HepG2 (cell line): ENCODE measurements around the gene RPTOR. TPM values are rescaled to one million over a fixed set of nuclear protein-coding genes. Genes with fewer than 3 reads are reported as not detected.

Experiments
- ATF7-NPFF ChIP-seq: sonication (generic); formaldehyde crosslinking; IDR thresholded peaks from 2 replicates; pipeline ENCODE4 v1.8.1; 2023; ENCODE audit warnings: mild to moderate bottlenecking, low read depth, missing genetic modification reagents, moderate library complexity
- CHD2 ChIP-seq: IDR thresholded peaks from 2 replicates; pipeline ENCODE4 v1.6.1; 2011; ENCODE audit warnings: low read depth, low read length, improper control_type of control experiment
- KLF15 ChIP-seq: sonication (generic); formaldehyde crosslinking; IDR thresholded peaks from 2 replicates; pipeline ENCODE4 v1.8.1; 2023; ENCODE audit warnings: borderline replicate concordance, mild to moderate bottlenecking, inconsistent platforms, missing genetic modification reagents, mixed read lengths
- PPARG ChIP-seq: conservative IDR thresholded peaks from 2 replicates; pipeline ENCODE4 v1.6.1; 2016; ENCODE audit warnings: missing biosample characterization, missing genetic modification reagents
- ZBTB1 ChIP-seq: sonication (generic); formaldehyde crosslinking; IDR thresholded peaks from 2 replicates; pipeline ENCODE4 v1.4.0; 2020; ENCODE audit warnings: missing genetic modification reagents, borderline replicate concordance
- ZNF547 ChIP-seq: sonication (generic); formaldehyde crosslinking; IDR thresholded peaks from 2 replicates; pipeline ENCODE4 v1.5.1; 2020; ENCODE audit warnings: mild to moderate bottlenecking, missing genetic modification reagents
- ZNF570 ChIP-seq: sonication (generic); formaldehyde crosslinking; IDR thresholded peaks from 2 replicates; pipeline ENCODE4 v1.4.0; 2020; ENCODE audit warnings: mild to moderate bottlenecking, missing genetic modification reagents, borderline replicate concordance
- ZZZ3 ChIP-seq: sonication (generic); formaldehyde crosslinking; IDR thresholded peaks from 2 replicates; pipeline ENCODE4 v1.4.0; 2020; ENCODE audit warnings: missing genetic modification reagents, mild to moderate bottlenecking, borderline replicate concordance
- polyA plus RNA-seq, 8 experiments: library from polyadenylated mRNA; depleted of rRNA in 3 of 8; stranded (reverse) in 7 of 8; unstranded in 1 of 8; fragments of >200 nt; fragmentation: Illumina TruSeq in 4 of 8; extraction: Trizol in 4 of 8; gene quantifications; 2 replicates each; pipeline versions ENCODE4 v1.2.1 to v1.2.3, GENCODE V29; 2011 to 2016; ENCODE audit warnings: low read depth in 4 of 8, missing spikeins in 1 of 8, mixed read lengths in 1 of 8; ENCODE audit not compliant: insufficient read depth in 1 of 8
- total RNA-seq, 5 experiments: library from RNA; depleted of rRNA; stranded (reverse); fragments of >200 nt; fragmentation: Illumina TruSeq; extraction: Trizol; gene quantifications; 2 replicates each; pipeline ENCODE4 v1.2.3, GENCODE V29; 2016; ENCODE audit warnings: low read depth in 1 of 5
- TF ChIP-seq, protein P1 (sequence below): sonication (generic); formaldehyde crosslinking; IDR thresholded peaks from 2 replicates; pipeline ENCODE4 v1.4.0; 2020; ENCODE audit warnings: mild to moderate bottlenecking, missing genetic modification reagents
- TF ChIP-seq, protein P2 (sequence below): sonication (generic); formaldehyde crosslinking; IDR thresholded peaks from 2 replicates; pipeline ENCODE4; 2020; ENCODE audit warnings: missing genetic modification reagents, mild to moderate bottlenecking, borderline replicate concordance
- TF ChIP-seq, protein P3 (sequence below): sonication (generic); formaldehyde crosslinking; IDR thresholded peaks from 2 replicates; pipeline ENCODE4 v1.4.0; 2020; ENCODE audit warnings: mild to moderate bottlenecking, missing genetic modification reagents
- TF ChIP-seq, protein P4 (sequence below): sonication (generic); formaldehyde crosslinking; IDR thresholded peaks from 2 replicates; pipeline ENCODE4 v1.4.0; 2020; ENCODE audit warnings: mild to moderate bottlenecking, missing genetic modification reagents

RPTOR gene
- total and polyA plus RNA-seq, 2 of the 13 experiments (the other 11 are each of a cell fraction or from before 2014, with no cell fraction given): 6.6 to 25.3 TPM

DNA sequence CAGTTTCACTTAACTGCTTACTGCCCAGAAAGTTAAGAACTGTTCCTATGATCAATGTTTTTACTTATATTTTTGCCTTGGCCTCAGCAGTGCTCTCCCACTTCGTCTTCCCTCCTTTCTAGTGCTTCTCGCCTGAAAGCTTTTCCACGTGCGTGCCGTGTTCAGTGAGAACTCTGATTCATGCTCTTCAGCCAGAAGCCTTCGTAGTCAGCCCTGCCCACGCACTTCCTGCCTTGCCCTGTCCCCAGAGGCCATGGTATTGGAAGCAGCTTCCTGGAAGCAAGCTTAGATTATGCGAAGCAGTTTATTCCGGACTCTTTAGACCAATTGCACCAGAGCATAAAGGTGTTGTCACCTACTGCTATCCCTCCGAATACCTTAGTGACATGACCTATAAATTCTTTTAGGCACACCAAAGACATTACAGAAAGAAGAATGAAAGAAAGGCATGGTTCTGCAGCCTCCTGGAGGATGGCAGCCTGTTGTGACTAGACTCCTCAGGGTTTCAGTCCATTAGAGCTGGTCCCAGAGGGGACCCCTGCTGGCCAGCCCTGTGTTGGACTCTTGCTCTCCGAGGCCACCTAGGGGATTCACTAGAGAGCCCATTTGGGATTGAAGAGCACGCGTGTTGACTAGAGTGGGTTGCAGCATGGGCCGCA is 105.2 kb downstream of the RPTOR start (continued):
- TF ChIP-seq, protein P1, sequence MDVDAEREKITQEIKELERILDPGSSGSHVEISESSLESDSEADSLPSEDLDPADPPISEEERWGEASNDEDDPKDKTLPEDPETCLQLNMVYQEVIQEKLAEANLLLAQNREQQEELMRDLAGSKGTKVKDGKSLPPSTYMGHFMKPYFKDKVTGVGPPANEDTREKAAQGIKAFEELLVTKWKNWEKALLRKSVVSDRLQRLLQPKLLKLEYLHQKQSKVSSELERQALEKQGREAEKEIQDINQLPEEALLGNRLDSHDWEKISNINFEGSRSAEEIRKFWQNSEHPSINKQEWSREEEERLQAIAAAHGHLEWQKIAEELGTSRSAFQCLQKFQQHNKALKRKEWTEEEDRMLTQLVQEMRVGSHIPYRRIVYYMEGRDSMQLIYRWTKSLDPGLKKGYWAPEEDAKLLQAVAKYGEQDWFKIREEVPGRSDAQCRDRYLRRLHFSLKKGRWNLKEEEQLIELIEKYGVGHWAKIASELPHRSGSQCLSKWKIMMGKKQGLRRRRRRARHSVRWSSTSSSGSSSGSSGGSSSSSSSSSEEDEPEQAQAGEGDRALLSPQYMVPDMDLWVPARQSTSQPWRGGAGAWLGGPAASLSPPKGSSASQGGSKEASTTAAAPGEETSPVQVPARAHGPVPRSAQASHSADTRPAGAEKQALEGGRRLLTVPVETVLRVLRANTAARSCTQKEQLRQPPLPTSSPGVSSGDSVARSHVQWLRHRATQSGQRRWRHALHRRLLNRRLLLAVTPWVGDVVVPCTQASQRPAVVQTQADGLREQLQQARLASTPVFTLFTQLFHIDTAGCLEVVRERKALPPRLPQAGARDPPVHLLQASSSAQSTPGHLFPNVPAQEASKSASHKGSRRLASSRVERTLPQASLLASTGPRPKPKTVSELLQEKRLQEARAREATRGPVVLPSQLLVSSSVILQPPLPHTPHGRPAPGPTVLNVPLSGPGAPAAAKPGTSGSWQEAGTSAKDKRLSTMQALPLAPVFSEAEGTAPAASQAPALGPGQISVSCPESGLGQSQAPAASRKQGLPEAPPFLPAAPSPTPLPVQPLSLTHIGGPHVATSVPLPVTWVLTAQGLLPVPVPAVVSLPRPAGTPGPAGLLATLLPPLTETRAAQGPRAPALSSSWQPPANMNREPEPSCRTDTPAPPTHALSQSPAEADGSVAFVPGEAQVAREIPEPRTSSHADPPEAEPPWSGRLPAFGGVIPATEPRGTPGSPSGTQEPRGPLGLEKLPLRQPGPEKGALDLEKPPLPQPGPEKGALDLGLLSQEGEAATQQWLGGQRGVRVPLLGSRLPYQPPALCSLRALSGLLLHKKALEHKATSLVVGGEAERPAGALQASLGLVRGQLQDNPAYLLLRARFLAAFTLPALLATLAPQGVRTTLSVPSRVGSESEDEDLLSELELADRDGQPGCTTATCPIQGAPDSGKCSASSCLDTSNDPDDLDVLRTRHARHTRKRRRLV: no peak
- no peak for TF ChIP-seq ZZZ3 (CRISPR knock-in tag)
- no peak for TF ChIP-seq ZBTB1 (CRISPR knock-in tag)
- TF ChIP-seq ZNF547 (CRISPR knock-in tag): no peak
- TF ChIP-seq ZNF570 (CRISPR knock-in tag): no peak
- TF ChIP-seq, protein P2, sequence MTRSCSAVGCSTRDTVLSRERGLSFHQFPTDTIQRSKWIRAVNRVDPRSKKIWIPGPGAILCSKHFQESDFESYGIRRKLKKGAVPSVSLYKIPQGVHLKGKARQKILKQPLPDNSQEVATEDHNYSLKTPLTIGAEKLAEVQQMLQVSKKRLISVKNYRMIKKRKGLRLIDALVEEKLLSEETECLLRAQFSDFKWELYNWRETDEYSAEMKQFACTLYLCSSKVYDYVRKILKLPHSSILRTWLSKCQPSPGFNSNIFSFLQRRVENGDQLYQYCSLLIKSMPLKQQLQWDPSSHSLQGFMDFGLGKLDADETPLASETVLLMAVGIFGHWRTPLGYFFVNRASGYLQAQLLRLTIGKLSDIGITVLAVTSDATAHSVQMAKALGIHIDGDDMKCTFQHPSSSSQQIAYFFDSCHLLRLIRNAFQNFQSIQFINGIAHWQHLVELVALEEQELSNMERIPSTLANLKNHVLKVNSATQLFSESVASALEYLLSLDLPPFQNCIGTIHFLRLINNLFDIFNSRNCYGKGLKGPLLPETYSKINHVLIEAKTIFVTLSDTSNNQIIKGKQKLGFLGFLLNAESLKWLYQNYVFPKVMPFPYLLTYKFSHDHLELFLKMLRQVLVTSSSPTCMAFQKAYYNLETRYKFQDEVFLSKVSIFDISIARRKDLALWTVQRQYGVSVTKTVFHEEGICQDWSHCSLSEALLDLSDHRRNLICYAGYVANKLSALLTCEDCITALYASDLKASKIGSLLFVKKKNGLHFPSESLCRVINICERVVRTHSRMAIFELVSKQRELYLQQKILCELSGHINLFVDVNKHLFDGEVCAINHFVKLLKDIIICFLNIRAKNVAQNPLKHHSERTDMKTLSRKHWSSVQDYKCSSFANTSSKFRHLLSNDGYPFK (CRISPR knock-in tag): no peak
- no peak for TF ChIP-seq CHD2
- TF ChIP-seq, protein P3, sequence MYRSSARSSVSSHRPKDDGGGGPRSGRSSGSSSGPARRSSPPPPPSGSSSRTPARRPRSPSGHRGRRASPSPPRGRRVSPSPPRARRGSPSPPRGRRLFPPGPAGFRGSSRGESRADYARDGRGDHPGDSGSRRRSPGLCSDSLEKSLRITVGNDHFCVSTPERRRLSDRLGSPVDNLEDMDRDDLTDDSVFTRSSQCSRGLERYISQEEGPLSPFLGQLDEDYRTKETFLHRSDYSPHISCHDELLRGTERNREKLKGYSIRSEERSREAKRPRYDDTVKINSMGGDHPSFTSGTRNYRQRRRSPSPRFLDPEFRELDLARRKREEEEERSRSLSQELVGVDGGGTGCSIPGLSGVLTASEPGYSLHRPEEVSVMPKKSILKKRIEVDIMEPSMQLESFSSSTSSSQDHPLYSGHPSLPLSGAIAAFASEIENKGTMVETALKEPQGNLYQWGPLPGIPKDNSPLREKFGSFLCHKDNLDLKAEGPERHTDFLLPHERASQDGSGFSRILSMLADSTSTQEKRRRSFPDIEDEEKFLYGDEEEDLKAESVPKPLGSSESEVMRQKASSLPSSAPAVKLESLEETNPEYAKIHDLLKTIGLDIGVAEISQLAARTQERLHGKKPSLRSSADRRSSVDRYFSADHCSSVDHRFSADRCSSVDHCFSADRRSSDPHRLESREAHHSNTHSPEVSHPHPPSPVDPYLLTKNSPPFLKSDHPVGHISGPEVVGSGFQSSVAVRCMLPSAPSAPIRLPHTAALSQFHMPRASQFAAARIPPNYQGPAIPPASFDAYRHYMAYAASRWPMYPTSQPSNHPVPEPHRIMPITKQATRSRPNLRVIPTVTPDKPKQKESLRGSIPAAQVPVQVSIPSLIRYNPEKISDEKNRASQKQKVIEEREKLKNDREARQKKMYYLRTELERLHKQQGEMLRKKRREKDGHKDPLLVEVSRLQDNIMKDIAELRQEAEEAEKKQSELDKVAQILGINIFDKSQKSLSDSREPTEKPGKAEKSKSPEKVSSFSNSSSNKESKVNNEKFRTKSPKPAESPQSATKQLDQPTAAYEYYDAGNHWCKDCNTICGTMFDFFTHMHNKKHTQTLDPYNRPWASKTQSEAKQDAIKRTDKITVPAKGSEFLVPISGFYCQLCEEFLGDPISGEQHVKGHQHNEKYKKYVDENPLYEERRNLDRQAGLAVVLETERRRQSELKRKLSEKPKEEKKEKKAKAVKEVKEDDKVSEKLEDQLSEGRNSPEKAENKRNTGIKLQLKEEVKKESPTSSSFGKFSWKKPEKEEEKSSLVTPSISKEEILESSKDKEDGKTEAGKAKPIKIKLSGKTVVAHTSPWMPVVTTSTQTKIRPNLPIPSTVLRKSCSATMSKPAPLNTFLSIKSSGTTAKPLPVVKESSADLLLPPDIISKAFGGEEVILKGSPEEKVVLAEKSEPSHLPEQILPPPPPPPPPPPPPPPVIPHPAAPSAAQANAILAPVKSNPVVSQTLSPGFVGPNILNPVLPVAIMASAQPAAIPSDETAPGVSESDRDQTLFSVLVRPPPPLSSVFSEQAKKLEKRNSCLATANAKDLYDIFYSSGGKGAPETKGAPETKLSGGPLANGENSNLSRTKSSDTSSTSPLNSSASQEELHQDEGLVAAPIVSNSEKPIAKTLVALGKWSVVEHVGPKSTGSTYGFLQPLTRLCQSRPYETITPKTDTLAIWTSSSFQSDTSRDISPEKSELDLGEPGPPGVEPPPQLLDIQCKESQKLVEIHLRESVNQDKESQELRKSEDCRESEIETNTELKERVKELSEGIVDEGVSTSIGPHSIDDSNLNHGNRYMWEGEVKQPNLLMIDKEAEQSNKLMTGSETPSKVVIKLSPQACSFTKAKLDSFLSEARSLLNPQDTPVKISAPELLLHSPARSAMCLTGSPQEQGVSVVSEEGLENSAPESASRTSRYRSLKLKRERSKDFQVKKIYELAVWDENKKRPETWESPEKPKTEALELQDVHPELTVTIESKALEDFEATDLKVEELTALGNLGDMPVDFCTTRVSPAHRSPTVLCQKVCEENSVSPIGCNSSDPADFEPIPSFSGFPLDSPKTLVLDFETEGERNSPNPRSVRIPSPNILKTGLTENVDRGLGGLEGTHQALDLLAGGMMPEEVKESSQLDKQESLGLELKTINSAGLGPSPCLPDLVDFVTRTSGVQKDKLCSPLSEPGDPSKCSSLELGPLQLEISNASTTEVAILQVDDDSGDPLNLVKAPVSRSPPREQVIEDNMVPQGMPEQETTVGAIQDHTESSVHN (CRISPR knock-in tag): no peak
- TF ChIP-seq KLF15 (CRISPR knock-in tag): no peak
- TF ChIP-seq, protein P4, sequence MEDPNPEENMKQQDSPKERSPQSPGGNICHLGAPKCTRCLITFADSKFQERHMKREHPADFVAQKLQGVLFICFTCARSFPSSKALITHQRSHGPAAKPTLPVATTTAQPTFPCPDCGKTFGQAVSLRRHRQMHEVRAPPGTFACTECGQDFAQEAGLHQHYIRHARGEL (CRISPR knock-in tag): 0 out of 2 replicates have a peak, but pooled peaks have one; percentile 57
- no peak for TF ChIP-seq PPARG (CRISPR knock-in tag)
- TF ChIP-seq ATF7-NPFF (CRISPR knock-in tag): peak; percentile 54; the same call in 1 of the 2 replicates
